Cerebellar cortex (tissue), 1 donor: Measurements from ENCODE around the gene NPR3.

Source experiments
- DNase-seq: peaks from one replicate; pipeline ENCODE4 v3.0.0-alpha.2; 2015; ENCODE audit warnings: low spot score

Gene NPR3

GRCh38 chr5:32812399-32812798, 101.3 kb downstream of the NPR3 start:
- no peak for DNase-seq

DNA sequence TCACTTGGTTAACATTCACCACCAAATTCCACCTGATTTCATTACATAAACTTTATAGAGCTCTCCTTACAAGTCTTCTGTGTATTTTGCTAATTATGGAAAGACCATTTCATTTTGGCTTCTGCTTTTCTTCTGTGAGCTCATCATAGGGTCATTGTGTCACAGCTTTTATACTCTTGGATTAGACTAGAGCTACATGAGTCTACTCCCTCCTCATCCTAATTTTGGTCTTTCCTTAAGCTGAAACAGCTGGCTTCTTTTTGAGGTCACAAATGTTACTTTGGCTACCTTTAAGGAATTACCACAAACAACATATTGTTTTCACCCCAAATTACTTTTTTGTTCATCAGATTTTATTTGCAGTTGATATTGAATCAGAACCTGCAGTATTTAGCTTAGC, 103.0 kb downstream of the NPR3 start:
- no peak for DNase-seq

- no peak for DNase-seq
These were observed 103.5 kb downstream of the NPR3 start for GRCh38 chr5:32814620-32815019.

DNA sequence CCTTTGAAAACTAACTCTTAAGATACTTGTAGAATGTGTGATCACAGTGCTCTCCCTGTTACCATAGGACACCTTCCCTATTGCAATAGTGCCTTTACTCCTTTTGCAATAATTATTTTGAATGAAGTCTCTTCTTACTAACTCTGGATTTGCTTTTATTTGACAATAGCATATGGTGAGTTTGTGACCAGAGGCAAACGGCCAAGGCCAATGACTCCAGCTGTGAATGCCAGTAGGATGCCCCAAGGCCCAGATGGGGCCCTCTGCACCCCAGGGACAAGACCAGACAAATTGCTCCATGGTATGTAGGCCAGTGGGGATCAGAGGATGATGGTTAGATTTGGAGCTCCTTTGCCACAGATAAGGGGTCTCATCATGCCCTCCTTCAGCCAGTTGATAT, 116.9 kb downstream of the NPR3 start:
- DNase-seq = no peak

DNA sequence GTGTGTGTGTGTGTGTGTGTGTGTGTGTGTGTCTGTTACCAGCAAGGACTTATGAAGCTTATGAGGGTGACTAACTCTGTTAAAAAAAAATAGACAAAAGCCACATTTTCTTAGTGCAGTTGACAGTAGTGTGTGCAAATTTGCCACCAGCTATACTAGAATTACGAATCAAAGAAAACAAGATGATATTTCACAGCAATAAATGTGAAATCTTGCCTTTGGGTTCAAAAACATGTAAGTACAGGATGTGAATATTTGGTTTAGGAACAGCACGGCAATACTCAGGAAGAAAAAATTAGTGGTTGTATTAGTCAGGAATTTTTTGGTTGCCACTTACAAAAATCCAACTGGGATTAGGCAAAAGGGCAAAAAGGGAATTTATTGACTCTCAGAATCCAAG, 117.4 kb downstream of the NPR3 start:
- no peak for DNase-seq

- DNase-seq = no peak
These were observed 120.5 kb downstream of the NPR3 start for GRCh38 chr5:32831624-32832023.

- no peak for DNase-seq
These were observed 122.0 kb downstream of the NPR3 start for GRCh38 chr5:32833127-32833526.

- DNase-seq = no peak
These were observed 122.5 kb downstream of the NPR3 start for GRCh38 chr5:32833663-32834062.

GRCh38 chr5:32834251-32834650, 123.1 kb downstream of the NPR3 start:
- DNase-seq = no peak

DNA sequence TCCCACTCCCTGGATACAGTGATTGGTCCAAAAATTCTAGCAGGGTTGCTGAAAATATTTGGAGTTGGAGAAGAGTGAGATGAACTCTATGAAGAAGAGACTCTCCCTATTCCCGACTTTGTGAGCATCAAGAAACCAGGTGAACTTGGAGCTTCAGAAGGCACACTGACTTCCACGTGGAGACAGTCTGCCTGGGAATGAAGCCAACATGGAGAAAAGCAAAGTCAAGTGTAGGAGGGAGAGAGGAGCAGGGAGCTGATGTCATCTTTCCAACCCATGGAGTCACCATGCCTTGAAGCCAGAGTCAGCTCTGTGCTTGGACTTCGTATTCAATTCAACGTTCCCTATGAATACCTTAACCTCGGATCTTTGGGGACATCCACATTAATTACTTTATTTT, 125.1 kb downstream of the NPR3 start:
- no peak for DNase-seq

DNA sequence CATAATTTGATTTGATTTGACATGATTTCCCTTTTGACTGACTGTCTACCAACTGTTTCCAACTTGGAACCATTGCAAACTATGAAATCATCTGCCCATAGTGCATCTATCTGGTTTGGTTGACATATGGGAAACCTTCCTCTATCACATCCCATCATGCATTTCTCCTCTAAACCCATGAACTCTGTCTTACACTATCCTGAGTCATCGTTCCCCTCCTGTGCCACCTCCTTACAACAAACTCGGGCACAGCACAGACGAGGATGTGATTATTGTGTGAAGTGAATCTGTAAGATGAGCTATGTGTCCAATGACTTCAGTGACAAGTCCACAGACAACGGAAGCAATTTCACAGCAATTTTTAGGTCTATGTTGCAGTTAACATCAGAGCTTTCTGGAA, 126.1 kb downstream of the NPR3 start:
- no peak for DNase-seq

- no peak for DNase-seq
These were observed 128.0 kb downstream of the NPR3 start for GRCh38 chr5:32839106-32839505.

DNA sequence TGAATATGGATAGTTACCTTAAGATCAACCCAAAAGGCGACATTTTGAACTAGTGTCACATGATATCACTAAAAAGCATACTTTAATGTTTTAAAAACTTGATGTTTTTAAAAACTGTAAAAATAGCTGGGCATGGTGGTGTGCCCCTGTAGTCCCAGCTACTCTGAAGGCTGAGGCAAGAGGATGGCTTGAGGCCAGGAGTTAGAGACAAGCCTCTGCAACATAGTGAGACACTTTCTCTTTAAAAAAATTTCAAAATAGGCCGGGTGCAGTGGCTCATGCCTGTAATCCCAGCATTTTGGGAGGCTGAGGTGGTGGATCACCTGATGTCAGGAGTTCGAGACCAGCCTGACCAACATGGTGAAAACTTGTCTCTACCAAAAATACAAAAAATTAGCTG, 129.5 kb downstream of the NPR3 start:
- DNase-seq = no peak
